GM12878 (cell line): ENCODE data around the gene KCNH6. TPM values are rescaled to one million over a fixed set of nuclear protein-coding genes. Genes with fewer than 3 reads are reported as not detected.

ENCODE experiments used
- ATAC-seq: fragments of 200-7000 bp; cut with Tn5 transposase; 3 replicates; pipeline ENCODE4 v1.9.1; 2020; ENCODE audit warnings: mild to moderate bottlenecking, moderate library complexity
- BruUV-seq: library from RNA; stranded (reverse); fragments of 400-500 nt; replicated peaks from 2 replicates; lab custom pipeline; 2021; lab: Mats Ljungman, UMichigan
- CTCF ChIA-PET: fragments of 300-600 bp; sonication (Branson Sonifier 250); formaldehyde crosslinking; extraction: SDS; loops from one replicate; lab custom pipeline; 2021; ENCODE audit warnings: inconsistent platforms; lab: Yijun Ruan, JAX
- POLR2A ChIA-PET: fragments of 350-600 bp; formaldehyde crosslinking; extraction: SDS; loops from one replicate; lab custom pipeline; 2021; ENCODE audit warnings: inconsistent platforms; lab: Charles Lee
- RAD21 ChIA-PET: fragments of 300-600 bp; sonication (Branson Sonifier 250); formaldehyde crosslinking; loops from one replicate; lab custom pipeline; 2023; ENCODE audit warnings: antibody characterized with exemption; ENCODE audit not compliant: unreplicated experiment; lab: Charles Lee
- SMC1A ChIA-PET: fragments of 300-600 bp; sonication (Branson Sonifier 250); formaldehyde crosslinking; loops from one replicate; lab custom pipeline; 2023; ENCODE audit not compliant: unreplicated experiment, uncharacterized antibody; lab: Charles Lee
- DNase-seq: peaks from one replicate; pipeline ENCODE4 v3.0.0-alpha.2; 2011; ENCODE audit warnings: low read depth, low spot score
- FAIRE-seq: peaks from 3 replicates; lab custom pipeline; 2011; peaks lifted over from hg19 to GRCh38; lab: Jason Lieb, UNC
- H2AFZ ChIP-seq: 2 replicates; pipeline ENCODE4 v1.6.0; 2011; ENCODE audit warnings: low read depth, low read length, control low read depth; ENCODE audit not compliant: control insufficient read depth
- H3K27ac ChIP-seq: 2 replicates; pipeline ENCODE4 v1.5.1; 2011; ENCODE audit warnings: control low read depth; ENCODE audit not compliant: control insufficient read depth, insufficient read depth
- H3K27me3 ChIP-seq, 2 experiments: replicated peaks in 1 of 2; 2 replicates each; pipeline versions ENCODE4 v1.6.0 to v1.6.1; 2011; ENCODE audit warnings: low read length in 1 of 2; ENCODE audit not compliant: control insufficient read depth in 2 of 2, insufficient read depth in 2 of 2
- H3K36me3 ChIP-seq, 2 experiments: 2 replicates each; pipeline ENCODE4 v1.5.1; 2011; ENCODE audit warnings: low read length in 1 of 2; ENCODE audit not compliant: control insufficient read depth in 2 of 2, insufficient read depth in 2 of 2
- H3K4me1 ChIP-seq: 2 replicates; pipeline ENCODE4 v1.6.1; 2011; ENCODE audit warnings: mild to moderate bottlenecking, low read length, moderate library complexity, mixed read lengths; ENCODE audit not compliant: control insufficient read depth, insufficient read depth
- H3K4me2 ChIP-seq: 2 replicates; pipeline ENCODE4 v1.6.0; 2011; ENCODE audit warnings: control low read depth; ENCODE audit not compliant: control insufficient read depth, insufficient read depth
- H3K4me3 ChIP-seq: fragments of 200-600 bp; sonication (generic); 2 replicates; pipeline ENCODE4 v1.5.1; 2016
- H3K79me2 ChIP-seq: 2 replicates; pipeline ENCODE4 v1.6.0; 2011; ENCODE audit warnings: low read length; ENCODE audit not compliant: control insufficient read depth, insufficient read depth
- H3K9ac ChIP-seq: 2 replicates; pipeline ENCODE4 v1.8.0; 2011; ENCODE audit warnings: low read length, control low read depth, mixed read lengths; ENCODE audit not compliant: control insufficient read depth, insufficient read depth
- H3K9me3 ChIP-seq: replicated peaks from 3 replicates; pipeline ENCODE4 v1.5.1; 2011; ENCODE audit warnings: mild to moderate bottlenecking, low read length; ENCODE audit not compliant: control insufficient read depth, insufficient read depth
- H4K20me1 ChIP-seq: 2 replicates; pipeline ENCODE4 v1.6.0; 2011; ENCODE audit not compliant: control insufficient read depth, insufficient read depth
- EED ChIP-seq: sonication (generic); IDR thresholded peaks from 2 replicates; pipeline ENCODE4 v1.6.1; 2016; ENCODE audit warnings: antibody characterized with exemption, low read depth
- HDAC6 ChIP-seq: fragments of 200-600 bp; sonication (generic); IDR thresholded peaks from one replicate; pipeline ENCODE4 v1.8.0; 2017; ENCODE audit warnings: antibody characterized with exemption; ENCODE audit not compliant: unreplicated experiment
- WGBS: methylation state at CpG from one replicate; pipeline ENCODE4 v1.1.6; 2016; ENCODE audit warnings: low lambda C conversion rate; ENCODE audit not compliant: insufficient replicate concordance, insufficient coverage; ENCODE audit errors: missing lambda C conversion rate; 5-methylcytosine and 5-hydroxymethylcytosine counted together
- in situ Hi-C: fragments of 300-500 bp; cut with MboI; formaldehyde crosslinking; loops from 9 replicates; pipeline ENCODE4 v1.14.3; 2018; ENCODE audit warnings: mixed read lengths
- intact Hi-C: fragments of 100-400 bp; cut with micrococcal nuclease; formaldehyde crosslinking; loops from one replicate; pipeline ENCODE4 v1.14.2; 2022; ENCODE audit not compliant: unreplicated experiment
- polyA plus RNA-seq, 11 experiments: library from polyadenylated mRNA; depleted of rRNA in 4 of 11; unstranded in 6 of 11; stranded (reverse) in 5 of 11; fragments of >200 nt; fragmentation: Nextera tagmentation in 4 of 11; fragmentation: Illumina TruSeq in 1 of 11; extraction: Ambion mirVana in 4 of 11; extraction: Trizol in 1 of 11; gene quantifications; 1 replicate in 1 of 11; 2 replicates in 10 of 11; pipeline versions ENCODE4 v1.2.1 to v1.2.3, GENCODE V29; 2011 to 2016; ENCODE audit warnings: inconsistent platforms in 2 of 11, missing spikeins in 2 of 11, low read depth in 1 of 11
- total RNA-seq, 4 experiments: library from RNA; depleted of rRNA in 3 of 4; stranded (reverse); fragments of >200 nt in 3 of 4; fragmentation: Illumina TruSeq in 1 of 4; extraction: Trizol in 1 of 4; gene quantifications; 2 replicates each; pipeline versions ENCODE4 v1.2.1 to v1.2.3, GENCODE V29; 2013 to 2021

Gene KCNH6
- total and polyA plus RNA-seq, 10 of the 15 experiments (the other 5 are each of a cell fraction or from before 2014, with no cell fraction given), result not detected

GRCh38 chr17:63477480-63478440 is 45.4 kb upstream of the KCNH6 start:
- CTCF ChIA-PET, result interaction anchor here (0.6 to 7.0 kb wide), 18 partner anchors 8 to 233 kb away, joined by 3 to 104 read pairs (median 6); partner anchors contain the start of gene CYB561

More at GRCh38 chr17:63477480-63478440, 45.4 kb upstream of the KCNH6 start:
- Histone ChIP-seq H3K4me2 (peak overlapping the region; percentile 74), H3K4me1 (peaks cover 5% of the 10 kb centered on the region), H3K36me3 (no peaks in the 10 kb centered on the region), H3K4me3 (peak overlapping the region; percentile 15; the same call in 1 of the 2 replicates), H4K20me1 (no peaks in the 10 kb centered on the region), H2AFZ (no peak overlapping the region), H3K79me2 (no peaks in the 10 kb centered on the region), H3K9ac (no peak overlapping the region), H3K27me3 (peaks cover 9 to 13% of the 10 kb centered on the region in 2 experiments), H3K9me3 (no peaks in the 10 kb centered on the region), H3K27ac (no peak overlapping the region)
- WGBS, result 18% methylated on average over 44 of the region's 44 CpGs
- ChIA-PET SMC1A (interaction anchor here (1.3 to 3.3 kb wide), 7 partner anchors 16 to 54 kb away, joined by 3 to 26 read pairs (median 6); partner anchors contain the start of gene CYB561), POLR2A (no interaction called here), RAD21 (interaction anchor here (1.4 to 6.5 kb wide), 4 partner anchors 34 to 134 kb away, joined by 4 to 75 read pairs (median 14); no protein-coding TSS in a partner anchor)
- ATAC-seq, result no peak
- no peak for FAIRE-seq
- no peak for DNase-seq
- no TSS peak for BruUV-seq
- in situ Hi-C loops, result loop anchor here (5.0 kb wide), 1 partner anchor 55 kb away; no protein-coding TSS in a partner anchor
- intact Hi-C loops, result loop anchor here (2.0 to 5.0 kb wide), 2 partner anchors 35 to 135 kb away; no protein-coding TSS in a partner anchor
- TF ChIP-seq EED (no peak), HDAC6 (peak; percentile 71)
